Uterus (tissue), 2 donors: Measurements from ENCODE around the gene PPIE.

ENCODE experiments used
- POLR2A ChIP-seq, 2 donors: fragments of 450-650 bp; IDR thresholded peaks; one replicate each; pipeline ENCODE4 v1.6.1; 2016; ENCODE audit warnings: antibody characterized with exemption in 2 of 2, mild to moderate bottlenecking in 1 of 2, moderate library complexity in 1 of 2
- TF ChIP-seq, protein P1 (sequence below), 4 experiments: fragments of 200-600 bp in 2 of 4; fragments of 450-650 bp in 2 of 4; sonication (generic) in 2 of 4; IDR thresholded peaks; one replicate each; pipeline ENCODE4 v1.5.1; 2016 to 2019; ENCODE audit warnings: antibody characterized with exemption in 4 of 4, mild to moderate bottlenecking in 2 of 4, moderate library complexity in 1 of 4

DNA sequence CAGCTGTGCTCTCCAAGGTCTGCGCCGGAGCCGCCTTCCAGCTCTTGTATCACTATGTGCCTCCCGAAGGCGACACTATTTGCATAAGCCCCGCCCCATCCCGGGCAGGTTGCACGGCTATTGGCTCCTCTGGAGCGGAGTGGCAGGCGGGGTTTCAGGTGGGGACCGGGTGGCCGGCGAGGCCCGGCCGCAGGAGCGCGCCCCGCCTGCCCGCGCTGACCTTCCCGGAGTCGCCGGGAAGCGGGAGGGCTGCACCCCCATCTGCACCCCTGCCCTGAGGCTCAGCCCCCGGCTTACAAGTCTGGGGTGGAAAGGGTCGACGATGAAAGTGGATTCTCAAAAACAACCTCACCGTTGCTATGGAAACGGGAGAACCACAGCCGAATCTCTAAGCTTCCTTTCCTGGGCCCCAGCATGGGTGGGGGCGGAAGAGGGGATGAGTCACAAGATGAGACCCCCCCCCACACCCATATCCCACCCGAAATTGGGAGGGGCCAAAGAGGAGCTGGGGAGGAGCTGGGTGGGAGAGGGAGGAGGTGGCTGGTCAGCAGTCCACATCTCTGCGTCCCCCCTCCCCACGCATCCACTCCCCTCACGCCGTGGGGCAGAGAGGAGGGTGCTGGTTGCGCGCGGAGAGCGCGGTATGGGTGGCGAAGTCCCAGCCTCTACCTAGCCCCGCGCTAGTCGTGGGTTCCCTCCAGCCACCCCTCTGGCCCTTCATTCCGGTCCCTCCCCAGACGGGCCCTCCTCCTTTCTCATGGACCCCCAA, 47.1 kb upstream of the PPIE start, which contains the start of gene HPCAL4:
- TF ChIP-seq, protein P1, sequence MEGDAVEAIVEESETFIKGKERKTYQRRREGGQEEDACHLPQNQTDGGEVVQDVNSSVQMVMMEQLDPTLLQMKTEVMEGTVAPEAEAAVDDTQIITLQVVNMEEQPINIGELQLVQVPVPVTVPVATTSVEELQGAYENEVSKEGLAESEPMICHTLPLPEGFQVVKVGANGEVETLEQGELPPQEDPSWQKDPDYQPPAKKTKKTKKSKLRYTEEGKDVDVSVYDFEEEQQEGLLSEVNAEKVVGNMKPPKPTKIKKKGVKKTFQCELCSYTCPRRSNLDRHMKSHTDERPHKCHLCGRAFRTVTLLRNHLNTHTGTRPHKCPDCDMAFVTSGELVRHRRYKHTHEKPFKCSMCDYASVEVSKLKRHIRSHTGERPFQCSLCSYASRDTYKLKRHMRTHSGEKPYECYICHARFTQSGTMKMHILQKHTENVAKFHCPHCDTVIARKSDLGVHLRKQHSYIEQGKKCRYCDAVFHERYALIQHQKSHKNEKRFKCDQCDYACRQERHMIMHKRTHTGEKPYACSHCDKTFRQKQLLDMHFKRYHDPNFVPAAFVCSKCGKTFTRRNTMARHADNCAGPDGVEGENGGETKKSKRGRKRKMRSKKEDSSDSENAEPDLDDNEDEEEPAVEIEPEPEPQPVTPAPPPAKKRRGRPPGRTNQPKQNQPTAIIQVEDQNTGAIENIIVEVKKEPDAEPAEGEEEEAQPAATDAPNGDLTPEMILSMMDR (IDR thresholded peaks at IDR 0.05): no peak
- no peak for TF ChIP-seq POLR2A (IDR thresholded peaks at IDR 0.05)
